Midbrain (tissue), 1 donor: ENCODE measurements around the gene OFD1.
A peak's percentile ranks its signal among the peaks of the same experiment; 100 is the strongest.

Experiments
- DNase-seq: peaks from one replicate; lab custom pipeline; 2025; lab: John Stamatoyannopoulos, UW

OFD1 gene, protein sequence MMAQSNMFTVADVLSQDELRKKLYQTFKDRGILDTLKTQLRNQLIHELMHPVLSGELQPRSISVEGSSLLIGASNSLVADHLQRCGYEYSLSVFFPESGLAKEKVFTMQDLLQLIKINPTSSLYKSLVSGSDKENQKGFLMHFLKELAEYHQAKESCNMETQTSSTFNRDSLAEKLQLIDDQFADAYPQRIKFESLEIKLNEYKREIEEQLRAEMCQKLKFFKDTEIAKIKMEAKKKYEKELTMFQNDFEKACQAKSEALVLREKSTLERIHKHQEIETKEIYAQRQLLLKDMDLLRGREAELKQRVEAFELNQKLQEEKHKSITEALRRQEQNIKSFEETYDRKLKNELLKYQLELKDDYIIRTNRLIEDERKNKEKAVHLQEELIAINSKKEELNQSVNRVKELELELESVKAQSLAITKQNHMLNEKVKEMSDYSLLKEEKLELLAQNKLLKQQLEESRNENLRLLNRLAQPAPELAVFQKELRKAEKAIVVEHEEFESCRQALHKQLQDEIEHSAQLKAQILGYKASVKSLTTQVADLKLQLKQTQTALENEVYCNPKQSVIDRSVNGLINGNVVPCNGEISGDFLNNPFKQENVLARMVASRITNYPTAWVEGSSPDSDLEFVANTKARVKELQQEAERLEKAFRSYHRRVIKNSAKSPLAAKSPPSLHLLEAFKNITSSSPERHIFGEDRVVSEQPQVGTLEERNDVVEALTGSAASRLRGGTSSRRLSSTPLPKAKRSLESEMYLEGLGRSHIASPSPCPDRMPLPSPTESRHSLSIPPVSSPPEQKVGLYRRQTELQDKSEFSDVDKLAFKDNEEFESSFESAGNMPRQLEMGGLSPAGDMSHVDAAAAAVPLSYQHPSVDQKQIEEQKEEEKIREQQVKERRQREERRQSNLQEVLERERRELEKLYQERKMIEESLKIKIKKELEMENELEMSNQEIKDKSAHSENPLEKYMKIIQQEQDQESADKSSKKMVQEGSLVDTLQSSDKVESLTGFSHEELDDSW

DNA sequence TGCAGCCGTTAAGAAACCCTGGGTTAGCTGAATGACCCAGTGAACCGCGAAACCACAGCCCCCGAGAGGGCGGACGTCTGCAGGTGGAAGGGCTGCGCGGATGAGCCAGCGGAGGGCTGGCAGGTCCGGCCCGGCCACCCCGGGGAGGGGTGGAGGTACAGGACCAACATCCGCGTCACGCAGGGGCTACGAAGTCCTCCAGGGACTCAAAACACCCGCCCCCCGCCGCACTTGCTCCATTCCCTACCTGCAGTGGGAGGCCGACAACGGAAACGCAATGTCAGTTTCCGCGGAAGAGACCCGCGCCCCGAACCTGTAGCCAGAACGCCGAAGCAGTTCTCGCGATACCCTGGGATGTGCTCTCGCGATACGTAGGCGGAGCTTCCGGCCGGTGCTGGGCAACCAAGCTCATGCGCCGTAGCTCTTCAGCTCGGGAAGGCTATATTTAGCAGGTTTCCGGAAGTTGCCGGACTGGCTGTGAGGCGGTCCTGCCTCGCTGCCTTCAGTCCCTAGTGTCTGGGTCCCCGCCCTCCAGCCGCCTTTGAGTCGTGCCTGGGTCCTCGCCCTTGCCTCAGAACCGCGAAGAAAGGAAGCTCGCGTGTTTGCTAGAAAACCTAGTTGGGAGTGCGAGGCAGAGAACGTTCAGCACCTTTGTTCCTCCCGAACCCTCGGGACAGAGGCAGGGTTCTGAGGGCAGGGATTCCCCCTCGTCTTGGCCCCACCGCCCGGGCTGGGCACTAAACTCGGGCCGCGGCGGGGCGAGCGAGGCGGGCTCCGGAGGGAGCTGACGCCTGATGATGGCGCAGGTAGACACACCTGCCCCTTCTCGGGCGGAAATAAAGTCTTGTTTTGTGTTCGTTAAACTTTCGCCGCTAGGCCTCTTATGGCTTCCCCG, at the start of gene OFD1, which contains the start of gene TRAPPC2:
OFD1 (plus strand) TSS at position 471 of the 895 bp plus-strand sequence; CDS start at position 795, 324 bp downstream.
TRAPPC2 (minus strand) TSS at position 343 of the 895 bp plus-strand sequence. CDS start 14,657 bp downstream, outside the sequence.
- peak; percentile 92 for DNase-seq

DNA sequence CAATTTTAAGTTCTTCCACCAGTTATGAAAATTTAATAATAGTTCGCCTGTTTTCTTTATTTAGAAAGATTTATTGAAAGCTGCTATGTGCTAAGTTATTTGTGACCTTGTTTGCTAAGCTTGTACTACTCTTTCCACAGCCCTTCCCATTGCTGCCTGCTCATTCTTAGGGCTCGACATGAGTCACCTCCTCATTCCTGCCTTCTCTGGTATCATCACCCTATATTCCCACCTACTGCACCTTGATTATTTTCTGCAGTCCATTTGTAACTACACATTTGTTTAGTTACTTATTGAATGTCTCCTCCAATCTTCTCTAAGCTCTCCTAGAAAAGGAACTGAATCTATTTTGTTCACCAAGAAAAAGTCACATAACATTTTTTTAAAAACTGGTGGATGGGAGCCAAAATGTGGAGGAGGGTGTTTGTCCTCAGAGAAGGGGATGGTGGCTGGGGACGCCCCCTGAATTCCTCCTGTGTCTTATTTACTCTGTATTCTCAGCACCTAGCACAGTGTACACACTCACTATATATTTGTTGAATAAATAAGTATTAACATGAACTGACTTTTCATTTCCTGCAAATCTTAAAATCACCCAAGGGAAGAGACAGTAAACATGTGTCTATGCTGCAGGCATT, 49.3 kb upstream of the OFD1 start:
- DNase-seq = no peak

DNA sequence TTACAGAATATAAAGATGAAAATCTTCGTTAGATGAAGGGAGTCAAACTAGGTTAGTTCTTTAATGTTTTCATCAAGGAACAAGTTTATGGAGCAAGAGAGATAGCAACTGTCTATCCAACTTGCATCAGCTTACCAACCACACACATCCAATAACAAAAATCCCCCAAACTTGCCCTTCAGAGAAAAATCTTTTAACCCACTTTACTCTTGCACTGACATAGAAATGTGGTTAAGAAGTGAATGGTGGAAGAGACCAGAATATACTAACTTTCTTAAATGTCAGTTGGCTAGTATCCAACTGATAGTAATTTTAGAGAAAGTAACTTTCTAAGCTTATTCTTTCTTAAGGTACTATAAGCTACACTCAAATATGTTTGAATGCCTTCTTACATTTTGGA, 47.3 kb upstream of the OFD1 start:
- no peak for DNase-seq

DNA sequence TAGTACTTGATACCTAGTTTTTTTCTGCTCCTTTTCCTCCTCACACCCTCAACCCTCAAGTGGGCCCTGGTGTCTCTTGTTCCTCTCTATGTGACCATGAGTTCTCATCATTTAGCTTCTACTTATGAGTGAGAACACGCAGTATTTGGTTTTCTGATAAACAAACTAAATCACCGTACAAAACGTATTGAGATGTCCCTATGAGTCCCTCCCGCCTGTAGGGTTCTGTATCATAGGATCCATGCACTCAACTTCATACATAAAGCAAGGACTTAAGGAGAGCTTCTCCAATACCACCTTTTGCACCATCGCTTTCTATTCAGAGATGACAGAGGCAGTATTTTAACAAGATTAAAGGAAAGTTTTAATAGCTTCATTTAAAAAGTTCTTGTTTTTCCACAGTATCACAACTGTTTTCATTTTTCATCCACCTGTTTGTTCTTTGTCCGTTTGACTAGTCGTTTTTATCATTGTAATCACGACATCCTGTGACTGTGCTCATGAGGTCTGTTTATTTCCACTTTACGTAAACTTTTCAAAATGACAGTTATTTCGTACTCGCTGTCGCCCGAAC, 46.1 kb upstream of the OFD1 start:
- DNase-seq = no peak

DNA sequence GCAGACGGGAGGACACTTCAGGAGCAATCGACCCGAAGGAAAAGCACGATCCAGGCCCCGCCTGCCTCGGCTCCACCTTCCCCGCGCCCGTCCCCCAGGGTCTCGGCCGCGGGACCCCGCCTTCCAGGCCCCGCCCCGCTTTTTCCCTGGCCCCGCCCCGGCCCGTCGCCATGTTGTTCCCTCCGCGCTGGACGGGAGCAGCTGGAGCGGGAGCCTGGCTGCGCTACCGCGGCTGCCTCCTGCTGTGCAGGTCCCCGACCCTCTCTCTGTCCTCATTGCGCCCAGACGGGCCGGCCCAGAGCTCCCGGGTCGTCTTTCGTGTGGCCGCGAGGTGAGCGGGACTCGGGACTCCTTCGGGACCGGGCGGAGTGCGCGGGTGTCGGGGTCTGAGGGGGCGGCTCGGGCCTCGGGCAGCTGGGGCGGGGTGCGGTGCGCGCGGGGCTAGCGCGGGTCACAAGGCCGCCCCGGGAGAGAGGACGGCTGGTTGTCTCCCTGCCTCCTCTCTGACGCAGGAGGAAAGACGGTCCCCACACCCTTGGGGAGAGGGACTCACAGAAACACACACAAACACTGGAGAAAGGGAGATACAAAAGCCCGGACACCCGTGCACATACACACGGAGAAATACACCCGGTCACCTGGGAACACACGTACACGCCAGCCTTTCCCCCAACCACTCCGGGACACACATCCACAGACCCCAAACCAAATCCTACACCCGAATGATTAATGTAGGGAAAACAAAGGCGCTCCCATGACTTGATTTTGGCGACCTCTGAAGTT, 45.4 kb upstream of the OFD1 start, which contains the start of gene RAB9A:
RAB9A (plus strand) TSS at position 171 of the 783 bp plus-strand sequence. CDS start 19,619 bp downstream, outside the sequence.
- peak; percentile 71 for DNase-seq

DNA sequence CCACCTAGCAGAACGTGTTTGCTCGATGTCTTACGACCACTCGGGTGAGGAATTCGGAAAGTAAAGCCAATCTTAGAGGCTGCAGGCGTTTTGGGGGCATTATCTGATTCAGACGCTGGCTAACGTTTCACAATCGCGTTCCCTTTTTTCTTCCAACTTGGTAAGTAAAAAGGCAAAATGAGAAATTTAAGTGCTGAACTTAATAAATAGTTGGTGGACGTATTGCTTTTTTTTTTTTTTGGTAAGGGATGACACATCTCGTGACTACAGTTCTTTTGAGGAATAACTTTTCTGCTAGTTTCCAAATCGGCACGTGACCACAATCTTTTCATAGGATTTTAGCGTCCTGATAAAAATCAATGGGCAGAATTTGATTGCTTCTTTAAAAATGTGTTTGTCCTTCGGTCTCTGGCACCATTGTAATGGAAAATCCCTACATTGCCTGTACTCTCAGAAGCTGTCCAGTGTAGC, 44.8 kb upstream of the OFD1 start:
- no peak for DNase-seq

DNA sequence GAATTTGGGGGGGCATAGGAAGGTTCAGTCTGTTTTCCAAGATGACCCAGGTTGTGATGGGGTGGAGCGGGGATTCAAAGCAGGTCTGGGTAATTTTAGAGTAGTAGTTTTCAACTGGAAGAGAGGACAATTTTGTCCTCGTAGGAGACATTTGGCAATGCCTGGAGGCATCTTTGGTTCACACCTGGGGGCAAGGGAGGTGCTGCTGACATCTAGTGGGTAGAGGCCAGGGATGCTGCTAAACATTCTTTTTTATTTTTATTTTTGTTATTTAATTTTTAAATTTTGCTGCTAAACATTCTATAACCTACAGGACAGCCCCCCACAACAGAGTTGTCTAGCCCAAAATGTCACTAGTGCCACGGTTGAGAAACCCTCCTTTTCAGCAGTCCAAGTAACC, 43.7 kb upstream of the OFD1 start:
- no peak for DNase-seq

DNA sequence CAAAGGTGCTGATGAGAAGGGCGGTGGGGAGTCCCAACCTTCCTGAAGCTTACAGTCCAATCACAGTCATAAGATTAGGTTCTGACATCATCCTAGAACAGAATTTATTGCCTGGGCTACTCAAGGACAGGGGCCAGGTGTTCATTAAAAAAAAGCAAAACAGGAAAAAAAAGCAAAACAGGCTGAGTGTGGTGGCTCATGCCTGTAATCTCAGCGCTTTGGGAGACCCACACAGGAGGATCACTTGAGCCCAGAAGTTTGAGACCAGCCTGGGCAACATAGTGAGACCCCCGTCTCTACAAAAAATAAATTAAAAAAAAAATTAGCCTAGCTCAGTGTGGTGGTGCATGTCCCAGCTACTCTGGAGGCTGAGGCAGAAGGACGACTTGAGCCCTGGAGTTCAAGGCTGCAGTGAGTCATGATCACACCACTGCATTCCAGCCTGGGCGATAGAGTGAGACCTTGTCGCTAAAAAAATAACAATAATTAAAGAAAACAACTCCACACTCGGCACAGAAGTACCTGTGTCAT, 42.6 kb upstream of the OFD1 start:
- DNase-seq = no peak

DNA sequence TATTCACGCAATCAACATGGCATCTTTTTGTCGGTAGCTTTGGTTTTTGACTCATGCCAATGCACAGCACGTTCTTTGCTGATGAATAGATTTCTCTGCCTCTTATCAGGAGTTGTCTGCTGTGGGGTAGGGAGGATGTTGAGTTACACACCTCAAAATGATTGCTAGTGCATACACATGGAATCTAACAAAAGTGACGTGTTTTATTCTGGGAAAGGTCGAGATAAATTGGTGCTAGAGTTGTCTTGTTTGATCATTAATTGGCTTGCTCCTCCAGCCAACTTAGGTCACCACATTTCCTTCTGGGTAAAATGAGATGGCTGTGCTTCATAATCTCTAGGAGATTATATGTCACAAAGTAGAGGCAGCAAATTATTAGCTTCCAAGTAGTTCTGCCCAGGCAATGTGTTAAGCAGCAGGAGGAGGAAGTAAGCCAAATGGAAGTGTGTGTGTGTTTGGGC, 41.7 kb upstream of the OFD1 start:
- DNase-seq = no peak

DNA sequence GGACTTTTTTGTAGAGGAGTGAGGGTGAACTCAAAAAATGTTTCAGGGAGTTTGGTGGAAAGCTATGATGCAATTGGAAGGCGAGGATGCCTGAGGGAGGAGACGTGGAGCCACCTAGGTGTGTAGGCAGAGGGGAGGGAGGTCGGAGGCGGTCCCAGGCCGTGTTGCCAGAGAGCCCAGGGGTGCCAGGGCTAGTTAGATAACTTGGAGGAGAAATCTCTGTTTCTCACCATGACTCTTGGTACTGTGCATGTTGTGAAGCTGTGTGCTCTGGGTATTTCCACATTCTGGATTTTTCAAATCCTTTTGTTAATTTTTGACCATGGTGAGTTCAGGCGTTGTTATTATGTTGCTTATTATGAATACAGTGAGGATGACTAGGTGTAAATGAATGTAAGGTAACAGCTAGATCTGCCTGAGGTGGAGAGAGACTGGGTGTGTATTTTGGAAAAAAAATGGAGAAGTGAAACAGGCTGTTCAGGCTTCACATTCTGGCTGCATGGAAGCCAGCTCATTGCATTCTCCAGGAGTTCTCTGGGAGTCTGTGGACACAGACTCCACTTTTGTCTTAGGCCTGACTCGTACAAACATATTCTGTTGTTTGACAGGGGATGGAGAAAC, 41.1 kb upstream of the OFD1 start:
- DNase-seq = no peak

DNA sequence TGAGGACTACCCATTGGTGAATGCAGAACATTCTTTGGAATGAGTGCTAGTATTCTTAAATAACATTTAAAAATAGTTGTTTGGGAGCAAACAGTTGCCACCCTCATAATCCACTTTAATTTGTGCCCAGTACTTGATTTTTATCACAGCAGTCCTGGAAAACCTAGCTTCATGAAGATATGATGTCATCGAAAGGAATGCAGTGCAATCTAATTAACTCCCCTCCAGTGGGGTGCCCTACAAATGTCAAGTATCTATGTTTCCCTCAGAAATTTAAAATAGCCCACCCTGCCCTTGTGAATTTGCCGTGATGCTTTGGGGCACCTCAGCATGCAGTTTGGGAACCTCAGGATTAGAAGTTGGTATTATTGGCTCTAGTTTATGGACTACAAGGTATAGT, 40.2 kb upstream of the OFD1 start:
- no peak for DNase-seq

DNA sequence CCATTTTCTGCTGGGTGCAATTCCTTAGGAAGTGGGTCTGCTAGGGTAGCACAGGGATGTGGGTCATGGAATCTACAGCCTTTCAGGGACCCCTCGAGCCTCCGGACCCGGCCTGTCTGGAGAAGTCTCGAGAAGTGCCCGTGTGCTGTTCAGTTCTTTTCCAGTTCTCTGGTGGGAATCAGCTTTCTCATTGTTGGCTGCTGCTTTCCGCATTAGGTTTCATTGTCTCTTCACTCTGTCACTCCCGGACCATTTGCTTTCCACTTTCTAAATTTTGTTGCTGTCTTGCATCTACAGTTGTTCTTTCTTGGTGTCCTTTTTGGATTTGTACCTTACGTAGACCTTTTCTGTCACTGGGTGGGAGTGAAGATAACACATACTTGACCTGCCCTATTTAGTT, 39.6 kb upstream of the OFD1 start:
- no peak for DNase-seq

DNA sequence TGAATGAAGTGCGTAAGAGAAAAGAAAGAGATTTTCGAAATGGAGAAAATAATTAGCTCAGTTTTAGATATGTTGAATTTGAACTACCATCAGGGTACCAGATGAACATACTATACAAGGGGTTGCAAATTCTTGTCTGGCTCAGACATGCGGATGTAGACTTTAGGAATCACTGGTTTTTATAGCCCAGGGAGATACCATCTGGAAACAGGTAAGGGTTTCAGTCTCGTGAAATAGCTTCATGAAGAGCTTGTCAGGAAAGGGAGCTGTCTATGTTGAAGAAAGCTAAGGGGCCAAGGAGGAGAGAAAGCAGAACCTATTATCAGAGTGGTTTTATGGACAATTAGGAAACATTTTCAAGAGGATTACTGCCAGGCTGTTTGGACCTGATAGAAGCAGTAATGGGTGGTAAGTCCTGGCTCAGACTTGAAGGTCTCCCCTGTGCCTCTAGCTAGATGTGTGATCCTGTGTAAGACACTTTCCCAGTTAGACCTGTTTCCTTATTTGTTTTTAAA, 38.9 kb upstream of the OFD1 start:
- no peak for DNase-seq

DNA sequence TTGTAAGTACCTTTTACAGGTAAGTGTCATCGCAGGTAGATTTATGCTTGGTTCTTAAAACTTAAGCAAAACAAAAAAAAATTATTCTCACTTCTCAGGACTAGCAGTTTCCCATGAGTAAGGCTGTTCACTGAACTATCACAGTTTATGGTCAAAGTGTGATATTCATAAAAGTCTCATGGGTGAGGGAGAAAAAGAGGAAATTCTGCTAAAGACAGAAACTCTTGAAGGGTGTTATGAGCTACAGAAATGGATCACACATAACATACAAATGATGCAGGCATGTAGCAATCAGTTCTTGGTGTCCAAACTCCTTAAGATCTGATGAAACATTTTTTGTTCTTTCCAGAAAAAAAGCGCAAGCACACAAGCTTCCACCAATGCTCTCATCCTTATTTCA, 37.1 kb upstream of the OFD1 start:
- DNase-seq = no peak

DNA sequence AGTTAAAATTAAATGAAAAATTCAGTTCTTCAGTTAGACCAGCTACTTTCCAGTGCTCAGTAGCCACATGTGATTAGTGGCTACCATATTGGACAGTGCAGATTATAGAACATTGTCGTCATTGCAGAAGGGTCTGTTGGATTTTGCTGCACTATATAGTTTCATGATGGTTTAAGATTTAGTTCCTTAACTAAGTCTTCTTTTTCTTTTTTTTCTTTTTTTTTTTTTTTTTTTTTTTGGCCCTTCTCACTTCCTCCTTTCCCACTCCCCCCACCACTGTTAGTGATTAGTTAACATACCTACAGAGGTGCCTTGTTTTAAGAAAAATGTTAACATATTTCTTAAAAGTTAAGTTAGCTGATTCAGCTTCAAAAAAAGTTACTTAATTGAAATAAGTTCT, 36.6 kb upstream of the OFD1 start:
- no peak for DNase-seq

DNA sequence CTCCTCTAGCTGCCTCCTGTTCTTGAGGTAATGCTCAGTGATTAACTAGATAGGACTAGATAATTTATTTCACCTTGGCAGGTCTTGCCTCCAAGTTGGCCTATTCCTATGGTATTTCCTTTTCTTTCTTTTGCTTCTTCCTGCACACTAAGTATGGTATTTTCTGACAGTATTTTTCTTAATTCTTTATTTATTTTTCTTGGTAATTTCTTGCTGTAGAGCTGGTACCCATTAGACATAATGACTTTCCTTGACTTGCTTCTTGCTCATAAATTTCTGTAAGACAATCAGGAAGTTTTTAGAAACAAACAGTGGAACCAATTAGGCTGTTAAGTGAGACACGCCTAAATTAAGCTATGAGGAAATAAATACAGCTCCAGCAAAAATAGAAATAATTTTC, 36.1 kb upstream of the OFD1 start:
- no peak for DNase-seq

DNA sequence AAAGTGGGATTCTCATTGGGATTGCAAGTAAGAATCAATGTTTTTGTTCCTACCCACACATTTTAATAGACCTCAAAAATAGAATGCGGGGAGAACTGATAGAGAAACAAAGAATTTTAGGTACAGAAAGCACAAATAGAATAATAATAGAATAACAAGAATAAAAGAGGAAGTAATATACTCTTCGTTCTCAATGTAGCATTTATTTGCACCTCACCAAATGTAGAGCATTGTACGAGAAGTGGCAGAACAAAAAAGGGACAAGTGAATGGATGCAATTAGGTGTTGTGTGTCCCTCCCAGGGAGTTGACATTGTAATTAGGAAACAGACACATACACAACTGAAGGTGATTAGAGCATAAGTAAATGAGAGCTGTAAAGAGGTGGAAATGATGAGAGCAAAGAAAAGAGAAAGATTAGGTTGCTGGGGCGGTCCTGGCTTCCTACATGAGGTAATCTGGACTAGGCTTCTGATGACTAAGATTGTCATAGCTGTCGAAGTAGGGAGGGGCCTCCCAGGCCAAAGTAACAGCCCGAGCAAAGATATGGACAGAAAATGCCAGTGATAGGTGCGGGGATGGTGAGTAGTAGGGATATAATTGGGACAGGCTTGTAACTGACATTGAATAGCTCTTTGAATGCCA, 35.2 kb upstream of the OFD1 start:
- no peak for DNase-seq

DNA sequence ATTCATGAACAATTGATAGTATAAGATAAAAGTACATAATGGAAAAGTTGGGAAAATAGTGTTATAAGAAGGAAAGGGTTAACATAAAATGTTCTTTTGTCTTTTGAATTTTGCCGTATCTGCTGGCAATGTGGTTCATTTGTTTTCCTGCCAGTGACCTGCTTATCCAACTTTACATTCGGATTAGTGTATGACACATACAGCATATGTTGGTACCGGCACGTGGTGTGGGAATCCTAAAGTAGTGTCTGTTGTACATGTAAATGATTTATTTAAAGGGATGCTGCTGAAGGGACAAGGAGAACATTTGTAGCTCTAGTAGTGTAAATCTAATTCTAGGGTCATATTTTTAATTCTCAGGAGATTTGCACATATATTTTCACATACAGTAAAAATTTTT, 34.2 kb upstream of the OFD1 start:
- DNase-seq = no peak
